T-helper 1 cell treated with Interleukin-12 subunit alpha and Interleukin-12 subunit beta and Interleukin-4 antibody, amounts not matched to agents 30 μg/mL and 1 μg/mL, for 36 hours (primary cell): ENCODE measurements around the gene REEP1.

Experiments
- H3K27ac Mint-ChIP-seq: one replicate; pipeline ENCODE4 v1.8.0; 2021; ENCODE audit warnings: mild to moderate bottlenecking, mixed read lengths
- H3K27me3 Mint-ChIP-seq: one replicate; pipeline ENCODE4 v1.8.0; 2021; ENCODE audit warnings: low read depth, mixed read lengths
- H3K36me3 Mint-ChIP-seq: one replicate; pipeline ENCODE4 v1.8.0; 2021; ENCODE audit warnings: low read depth, mixed read lengths
- H3K4me1 Mint-ChIP-seq: one replicate; pipeline ENCODE4 v1.8.0; 2021; ENCODE audit warnings: low read depth, mixed read lengths
- H3K4me3 Mint-ChIP-seq: one replicate; pipeline ENCODE4 v1.8.0; 2021; ENCODE audit warnings: mild to moderate bottlenecking, moderate library complexity, mixed read lengths
- H3K9me3 Mint-ChIP-seq: one replicate; pipeline ENCODE4 v1.8.0; 2021; ENCODE audit warnings: mixed read lengths

Gene REEP1

GRCh38 chr2:86243272-86243671, 94.2 kb downstream of the REEP1 start:
- Mint-ChIP-seq H3K27ac (no peak overlapping the region), H3K4me1 (peaks cover 17% of the 10 kb centered on the region)

GRCh38 chr2:86241611-86242010, 95.8 kb downstream of the REEP1 start:
- H3K36me3 Mint-ChIP-seq = peaks cover 4% of the 10 kb centered on the region
- peaks cover 21% of the 10 kb centered on the region for H3K4me1 Mint-ChIP-seq
- peaks cover 9% of the 10 kb centered on the region for H3K27me3 Mint-ChIP-seq
- no peak overlapping the region for H3K4me3 Mint-ChIP-seq
- no peaks in the 10 kb centered on the region for H3K9me3 Mint-ChIP-seq
- no peak overlapping the region for H3K27ac Mint-ChIP-seq

More at GRCh38 chr2:86243272-86243671, 94.2 kb downstream of the REEP1 start:
- peaks cover 2% of the 10 kb centered on the region for H3K36me3 Mint-ChIP-seq
- peaks cover 9% of the 10 kb centered on the region for H3K27me3 Mint-ChIP-seq
- no peak overlapping the region for H3K4me3 Mint-ChIP-seq
- no peaks in the 10 kb centered on the region for H3K9me3 Mint-ChIP-seq

- Mint-ChIP-seq H3K4me3 (no peak overlapping the region), H3K4me1 (peaks cover 21% of the 10 kb centered on the region), H3K9me3 (no peaks in the 10 kb centered on the region), H3K36me3 (peaks cover 4% of the 10 kb centered on the region), H3K27ac (no peak overlapping the region), H3K27me3 (peaks cover 11% of the 10 kb centered on the region)
These were observed 97.2 kb downstream of the REEP1 start for GRCh38 chr2:86240251-86240650.

- peaks cover 21% of the 10 kb centered on the region for H3K4me1 Mint-ChIP-seq
- H3K36me3 Mint-ChIP-seq = peaks cover 4% of the 10 kb centered on the region
- H3K9me3 Mint-ChIP-seq = no peaks in the 10 kb centered on the region
- no peak overlapping the region for H3K27ac Mint-ChIP-seq
- H3K4me3 Mint-ChIP-seq = no peak overlapping the region
- H3K27me3 Mint-ChIP-seq = peaks cover 11% of the 10 kb centered on the region
These were observed 97.7 kb downstream of the REEP1 start for GRCh38 chr2:86239745-86240144.

GRCh38 chr2:86239326-86239725, 98.1 kb downstream of the REEP1 start:
- Mint-ChIP-seq H3K27ac (no peak overlapping the region), H3K9me3 (no peaks in the 10 kb centered on the region), H3K36me3 (peaks cover 4% of the 10 kb centered on the region), H3K4me1 (peaks cover 21% of the 10 kb centered on the region), H3K27me3 (peaks cover 11% of the 10 kb centered on the region), H3K4me3 (no peak overlapping the region)

- H3K9me3 Mint-ChIP-seq = no peaks in the 10 kb centered on the region
- peaks cover 17% of the 10 kb centered on the region for H3K27me3 Mint-ChIP-seq
- H3K27ac Mint-ChIP-seq = peak overlapping the region; percentile 75
- peaks cover 4% of the 10 kb centered on the region for H3K36me3 Mint-ChIP-seq
- peak overlapping the region; percentile 53 for H3K4me3 Mint-ChIP-seq
- peaks cover 21% of the 10 kb centered on the region for H3K4me1 Mint-ChIP-seq
These were observed 99.1 kb downstream of the REEP1 start for GRCh38 chr2:86238354-86238753.

GRCh38 chr2:86237172-86237571, 100.3 kb downstream of the REEP1 start:
- Mint-ChIP-seq H3K4me1 (peaks cover 21% of the 10 kb centered on the region), H3K27me3 (peaks cover 15% of the 10 kb centered on the region), H3K27ac (no peak overlapping the region), H3K36me3 (peaks cover 4% of the 10 kb centered on the region), H3K4me3 (no peak overlapping the region), H3K9me3 (no peaks in the 10 kb centered on the region)

- peaks cover 15% of the 10 kb centered on the region for H3K27me3 Mint-ChIP-seq
- H3K27ac Mint-ChIP-seq = no peak overlapping the region
- H3K36me3 Mint-ChIP-seq = peaks cover 4% of the 10 kb centered on the region
- no peak overlapping the region for H3K4me3 Mint-ChIP-seq
- H3K9me3 Mint-ChIP-seq = no peaks in the 10 kb centered on the region
- H3K4me1 Mint-ChIP-seq = peaks cover 18% of the 10 kb centered on the region
These were observed 102.0 kb downstream of the REEP1 start for GRCh38 chr2:86235196-86235980.

GRCh38 chr2:86234563-86235131, 102.8 kb downstream of the REEP1 start:
- Mint-ChIP-seq H3K9me3 (no peaks in the 10 kb centered on the region), H3K4me3 (no peak overlapping the region), H3K27ac (no peak overlapping the region), H3K27me3 (peaks cover 15% of the 10 kb centered on the region), H3K36me3 (peaks cover 4% of the 10 kb centered on the region), H3K4me1 (peaks cover 14% of the 10 kb centered on the region)

GRCh38 chr2:86233436-86233835, 104.0 kb downstream of the REEP1 start:
- peaks cover 13% of the 10 kb centered on the region for H3K27me3 Mint-ChIP-seq
- no peak overlapping the region for H3K4me3 Mint-ChIP-seq
- no peak overlapping the region for H3K27ac Mint-ChIP-seq
- H3K9me3 Mint-ChIP-seq = no peaks in the 10 kb centered on the region
- H3K4me1 Mint-ChIP-seq = peaks cover 5% of the 10 kb centered on the region
- peaks cover 3% of the 10 kb centered on the region for H3K36me3 Mint-ChIP-seq

GRCh38 chr2:86232910-86233309, 104.5 kb downstream of the REEP1 start:
- Mint-ChIP-seq H3K4me3 (no peak overlapping the region), H3K4me1 (peaks cover 3% of the 10 kb centered on the region), H3K27ac (no peak overlapping the region), H3K9me3 (no peaks in the 10 kb centered on the region), H3K27me3 (peaks cover 12% of the 10 kb centered on the region), H3K36me3 (peaks cover 2% of the 10 kb centered on the region)

GRCh38 chr2:86232373-86232784, 105.0 kb downstream of the REEP1 start:
- Mint-ChIP-seq H3K9me3 (no peaks in the 10 kb centered on the region), H3K36me3 (peaks cover 2% of the 10 kb centered on the region), H3K4me3 (no peak overlapping the region), H3K27ac (no peak overlapping the region), H3K27me3 (peaks cover 12% of the 10 kb centered on the region), H3K4me1 (peaks cover 3% of the 10 kb centered on the region)

- no peaks in the 10 kb centered on the region for H3K4me1 Mint-ChIP-seq
- H3K4me3 Mint-ChIP-seq = no peak overlapping the region
- no peaks in the 10 kb centered on the region for H3K9me3 Mint-ChIP-seq
- no peak overlapping the region for H3K27ac Mint-ChIP-seq
- peaks cover 12% of the 10 kb centered on the region for H3K27me3 Mint-ChIP-seq
- H3K36me3 Mint-ChIP-seq = no peaks in the 10 kb centered on the region
These were observed 105.6 kb downstream of the REEP1 start for GRCh38 chr2:86231680-86232372.

GRCh38 chr2:86230961-86231360, 106.5 kb downstream of the REEP1 start:
- Mint-ChIP-seq H3K4me1 (no peaks in the 10 kb centered on the region), H3K9me3 (no peaks in the 10 kb centered on the region), H3K27me3 (peaks cover 12% of the 10 kb centered on the region), H3K4me3 (no peak overlapping the region), H3K27ac (no peak overlapping the region), H3K36me3 (no peaks in the 10 kb centered on the region)

- Mint-ChIP-seq H3K36me3 (no peaks in the 10 kb centered on the region), H3K27me3 (peaks cover 9% of the 10 kb centered on the region), H3K9me3 (no peaks in the 10 kb centered on the region), H3K27ac (no peak overlapping the region), H3K4me1 (peaks cover 8% of the 10 kb centered on the region), H3K4me3 (no peak overlapping the region)
These were observed 108.2 kb downstream of the REEP1 start for GRCh38 chr2:86229221-86229620.
